B cell (primary cell): Measurements from ENCODE around the gene NAP1L5.

Experiments
- EZH2 ChIP-seq: IDR thresholded peaks from 2 replicates; pipeline ENCODE4 v1.6.1; 2012; ENCODE audit warnings: borderline replicate concordance, low read depth, mild to moderate bottlenecking, moderate library complexity, low read length; ENCODE audit not compliant: insufficient read depth, poor library complexity, severe bottlenecking
- TF ChIP-seq, protein P1 (sequence below): fragments of 200-600 bp; IDR thresholded peaks from one replicate; pipeline ENCODE4 v1.8.0; 2022; ENCODE audit warnings: antibody characterized with exemption, mild to moderate bottlenecking

DNA sequence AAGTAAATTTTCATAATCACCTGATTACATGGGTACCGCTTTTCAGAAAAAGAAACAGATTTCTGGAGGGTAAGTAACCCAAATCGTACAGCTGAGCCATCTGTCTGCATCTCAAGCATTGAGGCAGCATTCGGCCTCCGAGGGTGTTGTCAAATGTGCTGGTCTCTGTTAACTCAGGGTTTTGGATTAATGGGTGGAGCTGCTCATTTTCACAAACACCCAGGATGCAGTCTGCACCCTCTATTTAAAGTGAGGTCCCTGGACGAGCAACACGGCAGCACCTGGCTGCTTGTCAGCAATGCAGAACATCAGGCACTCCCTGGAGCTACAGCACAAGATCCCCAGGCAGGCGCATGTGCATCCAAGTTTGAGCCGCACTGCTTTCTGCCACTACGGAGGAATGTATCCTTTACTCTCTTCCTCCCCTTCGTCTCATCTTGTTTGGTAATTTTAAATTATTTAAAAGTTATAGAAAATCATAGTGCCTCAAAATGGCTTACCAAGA is 24.7 kb upstream of the NAP1L5 start:
- TF ChIP-seq, protein P1, sequence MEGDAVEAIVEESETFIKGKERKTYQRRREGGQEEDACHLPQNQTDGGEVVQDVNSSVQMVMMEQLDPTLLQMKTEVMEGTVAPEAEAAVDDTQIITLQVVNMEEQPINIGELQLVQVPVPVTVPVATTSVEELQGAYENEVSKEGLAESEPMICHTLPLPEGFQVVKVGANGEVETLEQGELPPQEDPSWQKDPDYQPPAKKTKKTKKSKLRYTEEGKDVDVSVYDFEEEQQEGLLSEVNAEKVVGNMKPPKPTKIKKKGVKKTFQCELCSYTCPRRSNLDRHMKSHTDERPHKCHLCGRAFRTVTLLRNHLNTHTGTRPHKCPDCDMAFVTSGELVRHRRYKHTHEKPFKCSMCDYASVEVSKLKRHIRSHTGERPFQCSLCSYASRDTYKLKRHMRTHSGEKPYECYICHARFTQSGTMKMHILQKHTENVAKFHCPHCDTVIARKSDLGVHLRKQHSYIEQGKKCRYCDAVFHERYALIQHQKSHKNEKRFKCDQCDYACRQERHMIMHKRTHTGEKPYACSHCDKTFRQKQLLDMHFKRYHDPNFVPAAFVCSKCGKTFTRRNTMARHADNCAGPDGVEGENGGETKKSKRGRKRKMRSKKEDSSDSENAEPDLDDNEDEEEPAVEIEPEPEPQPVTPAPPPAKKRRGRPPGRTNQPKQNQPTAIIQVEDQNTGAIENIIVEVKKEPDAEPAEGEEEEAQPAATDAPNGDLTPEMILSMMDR = no peak
- TF ChIP-seq EZH2 = no peak
